Stimulated activated CD4-positive, alpha-beta T cell treated with anti-CD3 and anti-CD28 coated beads, Interleukin-15, amount 100 ng/mL, for 24 hours (primary cell): Measurements from ENCODE around the gene TRPM7.
"Not testable (repeated sequence)": the region's sequence is repeated elsewhere in the genome, so short reads cannot be mapped to it uniquely, and the experiment has no call there.

ENCODE experiments used
- DNase-seq: peaks from one replicate; pipeline ENCODE4 v3.0.0-alpha.2; 2020

Gene TRPM7

DNA sequence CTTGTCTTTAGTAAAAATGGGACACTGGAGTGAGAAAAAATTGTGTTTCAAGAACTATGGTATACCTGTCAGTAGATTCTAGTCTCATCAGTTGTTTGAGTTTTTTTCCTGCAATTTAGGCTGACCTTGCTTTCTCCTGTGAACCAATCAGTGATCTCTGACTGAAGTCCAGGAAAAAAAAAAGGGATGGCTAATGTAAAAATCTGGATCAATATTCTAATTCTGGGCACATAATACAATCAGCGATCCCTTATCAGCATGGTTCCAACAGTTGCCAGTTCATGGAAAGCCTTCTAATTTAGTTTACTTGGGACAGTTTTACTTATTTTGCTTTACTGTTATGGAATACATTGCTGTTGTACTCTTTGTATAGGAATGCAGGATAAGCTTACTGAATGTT, 17.0 kb downstream of the TRPM7 start:
- DNase-seq: no peak

DNA sequence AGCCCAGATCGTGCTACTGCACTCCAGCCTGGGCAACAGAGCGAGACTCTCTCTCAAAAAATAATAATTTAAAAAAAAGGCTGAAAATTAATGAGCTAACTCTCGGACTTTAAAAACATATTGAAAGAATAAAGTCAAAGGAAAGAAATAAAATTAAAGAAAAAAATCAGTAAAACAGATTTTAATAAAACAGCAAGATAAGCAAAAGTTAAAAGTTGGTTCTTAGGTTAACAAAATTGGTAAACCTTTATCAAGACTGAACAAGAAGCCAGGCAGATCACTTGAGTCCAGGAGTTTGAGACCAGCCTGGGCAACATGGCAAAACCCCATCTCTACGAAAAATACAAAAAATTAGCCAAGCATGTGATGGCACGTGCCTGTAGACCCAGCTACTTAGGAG, 20.7 kb downstream of the TRPM7 start:
- DNase-seq: no peak

- DNase-seq: no peak
Measured at GRCh38 chr15:50655555-50655954, 31.0 kb downstream of the TRPM7 start.

GRCh38 chr15:50653156-50653743, 33.3 kb downstream of the TRPM7 start:
- no peak for DNase-seq

- no peak for DNase-seq
Measured at GRCh38 chr15:50652671-50653070, 33.9 kb downstream of the TRPM7 start.

DNA sequence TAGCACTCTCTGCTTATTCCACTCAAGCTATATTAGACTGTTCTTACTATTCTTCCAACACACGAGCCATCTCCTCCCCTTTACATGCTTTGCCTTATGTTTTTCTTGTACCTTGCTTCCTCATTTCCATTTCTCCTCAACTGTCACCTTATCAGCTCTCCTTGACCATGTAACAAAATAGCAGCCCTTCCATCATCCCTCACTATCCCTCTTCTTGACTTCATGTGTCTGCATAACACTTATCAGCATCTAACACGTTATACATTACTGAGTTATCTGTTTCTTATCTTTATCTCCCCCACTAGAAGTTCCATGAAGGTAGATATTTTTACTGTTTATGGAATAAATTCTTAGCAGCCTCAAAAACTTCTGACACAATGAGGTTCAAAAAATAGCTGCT, 45.3 kb downstream of the TRPM7 start:
- DNase-seq: no peak

DNA sequence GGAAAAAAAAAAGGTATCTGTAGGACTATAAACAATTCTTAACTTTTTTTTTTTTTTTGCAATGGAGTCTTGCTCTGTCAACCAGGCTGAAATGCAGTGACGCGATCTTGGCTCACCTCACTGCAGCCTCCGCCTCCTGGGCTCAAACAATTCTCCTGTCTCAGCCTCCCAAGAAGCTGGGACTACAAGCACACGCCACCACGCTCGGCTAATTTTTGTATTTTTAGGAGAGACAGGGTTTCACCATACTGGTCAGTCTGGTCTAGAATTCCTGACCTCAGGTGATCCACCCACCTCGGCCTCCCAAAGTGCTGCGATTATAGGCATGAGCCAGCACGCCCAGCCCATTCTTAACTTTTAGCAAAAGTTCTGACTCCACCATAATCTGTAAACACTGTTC, 50.5 kb downstream of the TRPM7 start:
- DNase-seq: no peak

GRCh38 chr15:50633653-50634052, 52.9 kb downstream of the TRPM7 start:
- no peak for DNase-seq

GRCh38 chr15:50628421-50628820, 58.2 kb downstream of the TRPM7 start:
- DNase-seq: no peak

GRCh38 chr15:50627351-50628055, 59.1 kb downstream of the TRPM7 start:
- no peak for DNase-seq

GRCh38 chr15:50624616-50625168, 61.9 kb downstream of the TRPM7 start:
- no peak for DNase-seq

DNA sequence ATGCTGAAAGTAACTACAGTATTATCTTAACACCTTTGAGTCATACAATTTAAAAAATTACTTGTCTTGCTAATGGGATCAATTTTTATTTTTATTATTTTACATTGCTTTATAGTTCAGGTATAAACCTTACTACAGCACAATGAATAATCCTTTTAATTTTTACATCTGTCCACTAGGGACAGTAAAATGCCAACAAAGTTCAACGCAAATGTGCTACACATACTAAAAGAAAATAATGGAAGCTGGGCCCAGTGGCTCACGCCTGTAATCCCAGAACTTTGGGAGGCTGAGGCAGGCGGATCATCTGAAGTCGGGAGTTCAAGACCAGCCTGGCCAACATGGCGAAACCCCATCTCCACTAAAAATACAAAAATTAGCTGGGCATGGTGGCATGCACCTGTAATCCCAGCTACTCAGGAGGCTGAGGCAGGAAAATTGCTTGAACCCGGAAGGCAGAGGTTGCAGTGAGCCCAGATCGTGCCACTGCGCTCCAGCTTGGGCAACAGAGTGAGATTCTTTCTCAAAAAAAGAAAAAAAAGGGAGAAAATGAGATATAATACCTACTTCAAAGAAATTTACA, 64.1 kb downstream of the TRPM7 start:
- DNase-seq: not testable (repeated sequence)

DNA sequence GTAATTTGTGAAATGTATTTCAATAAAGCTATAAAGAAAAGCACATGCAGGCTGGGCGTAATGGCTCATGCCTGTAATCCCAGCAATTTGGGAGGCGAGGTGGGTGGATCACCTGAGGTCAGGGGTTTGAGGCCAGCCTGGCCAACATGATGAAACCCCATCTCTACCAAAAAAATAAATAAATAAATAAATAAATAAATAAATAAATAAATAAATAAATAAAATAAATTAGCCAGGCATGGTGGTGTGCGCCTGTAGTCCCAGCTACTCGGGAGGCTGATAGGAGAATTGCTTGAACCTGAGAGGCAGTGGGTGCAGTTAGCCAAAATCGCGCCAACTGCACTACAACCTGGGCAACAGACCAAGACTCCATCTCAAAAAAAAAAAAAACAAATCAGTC, 69.6 kb downstream of the TRPM7 start:
- not testable (repeated sequence) for DNase-seq

GRCh38 chr15:50616554-50616953, 70.0 kb downstream of the TRPM7 start:
- not testable (repeated sequence) for DNase-seq

DNA sequence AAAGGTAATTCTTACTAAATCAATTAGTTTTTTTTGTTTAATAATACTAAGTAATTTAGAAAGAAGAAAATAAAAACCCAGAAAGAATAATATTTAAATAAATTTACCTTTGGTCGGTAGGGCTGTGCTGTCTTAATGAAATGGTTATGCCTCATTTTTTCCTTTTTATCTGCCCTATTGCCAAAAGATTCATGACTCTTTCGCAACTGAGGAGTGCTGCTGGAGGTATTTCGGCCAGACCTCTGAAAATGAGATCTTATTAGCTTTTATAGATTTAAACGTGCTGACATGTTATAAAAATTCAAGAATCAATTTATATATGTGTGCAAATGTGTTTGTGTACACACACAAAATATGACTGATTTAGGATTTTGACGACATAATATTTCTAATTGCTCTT, 73.0 kb downstream of the TRPM7 start:
- no peak for DNase-seq

DNA sequence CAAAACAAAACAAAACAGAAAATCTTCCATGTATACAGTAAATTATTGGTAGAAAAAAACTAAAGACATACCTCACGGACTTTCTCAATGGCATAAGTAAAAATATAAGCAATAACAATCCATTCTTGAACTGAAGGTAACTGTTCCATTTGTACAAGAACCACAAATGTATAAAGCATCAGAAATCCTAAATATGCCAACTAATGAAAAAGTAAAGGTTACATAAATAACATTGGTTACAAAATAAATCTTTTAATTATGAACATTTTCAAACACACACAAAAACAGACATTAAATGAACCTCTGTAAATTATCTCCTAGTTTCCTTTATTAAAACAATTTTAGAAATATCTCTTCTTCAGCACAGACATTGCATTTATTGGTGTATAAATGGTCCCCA, 79.5 kb downstream of the TRPM7 start:
- no peak for DNase-seq

- DNase-seq: no peak
Measured at GRCh38 chr15:50605462-50605861, 81.1 kb downstream of the TRPM7 start.

- DNase-seq: not testable (repeated sequence)
Measured at GRCh38 chr15:50602028-50602427, 84.6 kb downstream of the TRPM7 start.

- DNase-seq: no peak
Measured at GRCh38 chr15:50594311-50594710, 92.3 kb downstream of the TRPM7 start.

DNA sequence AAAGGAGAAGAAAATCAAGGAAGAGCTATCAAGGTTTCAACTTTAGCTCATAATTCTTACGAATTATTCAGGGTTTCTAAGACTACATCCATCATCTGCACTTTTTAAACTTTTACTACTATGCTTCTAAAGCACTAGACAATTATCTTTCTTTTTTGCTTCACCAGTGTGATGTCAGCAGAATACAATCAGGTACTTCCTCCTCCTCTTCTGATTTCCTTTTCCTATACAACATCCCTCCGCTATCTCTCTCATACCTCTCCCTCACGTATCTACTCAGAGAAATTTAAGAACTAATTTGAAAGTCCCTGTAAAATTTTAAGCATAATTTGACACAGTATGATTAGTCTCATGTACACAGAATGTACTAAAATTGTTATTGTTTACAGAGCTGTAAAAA, 92.8 kb downstream of the TRPM7 start:
- DNase-seq: no peak

GRCh38 chr15:50590288-50590687, 96.3 kb downstream of the TRPM7 start:
- no peak for DNase-seq

DNA sequence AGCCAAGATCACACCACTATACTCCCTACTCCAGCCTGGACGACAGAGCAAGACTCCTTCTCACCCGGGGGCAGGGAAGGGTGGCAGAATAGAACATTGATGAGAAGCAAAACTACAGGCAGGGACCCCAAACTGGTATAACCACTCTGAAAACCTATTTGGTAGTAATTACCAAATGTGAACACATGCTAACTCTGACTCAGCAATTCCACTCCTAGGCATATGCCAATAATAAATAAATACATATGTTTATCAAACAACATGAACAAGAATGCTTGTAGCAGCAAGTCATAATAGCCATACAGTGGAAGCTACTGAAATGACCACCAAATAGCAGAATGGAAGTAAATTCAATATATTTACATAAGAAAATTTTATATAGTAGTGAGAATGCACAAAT, 109.1 kb downstream of the TRPM7 start:
- DNase-seq: no peak

- DNase-seq: no peak
Measured at GRCh38 chr15:50576166-50576565, 110.4 kb downstream of the TRPM7 start.

DNA sequence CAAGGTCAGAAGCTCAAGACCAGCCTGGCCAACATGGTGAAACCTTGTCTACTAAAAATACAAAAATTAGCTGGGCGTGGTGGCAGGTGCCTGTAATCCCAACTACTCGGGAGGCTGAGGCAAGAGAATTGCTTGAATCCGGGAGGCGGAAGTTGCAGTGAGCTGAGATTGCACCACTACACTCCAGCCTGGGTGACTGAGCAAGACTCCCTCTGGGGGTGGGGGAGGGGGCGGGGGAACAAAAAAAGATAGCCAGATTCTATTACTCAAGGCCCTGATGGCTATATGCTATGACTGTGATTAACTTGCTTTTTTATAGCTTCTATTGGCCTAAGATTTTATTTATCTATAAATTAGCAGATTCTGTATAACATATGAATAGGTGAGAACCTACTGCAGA, 112.8 kb downstream of the TRPM7 start:
- DNase-seq: not testable (repeated sequence)
